Mesenteric fat pad (tissue), 1 donor: Measurements from ENCODE around the gene ADGRV1. TPM values are rescaled to one million over a fixed set of nuclear protein-coding genes. Genes with fewer than 3 reads are reported as not detected.
"Not testable (repeated sequence)": the region's sequence is repeated elsewhere in the genome, so short reads cannot be mapped to it uniquely, and the experiment has no call there.

Experiments used
- DNase-seq: peaks from one replicate; pipeline ENCODE4 v3.0.0-alpha.2; 2020; ENCODE audit warnings: low spot score
- total RNA-seq: library from RNA; stranded (reverse); fragmentation: NEBNext Ultra II Directional; extraction: Animal tissue kit (Norgen Biotek cat#: 25700); gene quantifications from one replicate; pipeline ENCODE4 v1.2.1, GENCODE V29; 2021
- donor health status: DM: yes; HTN: yes; CAD: no.

ADGRV1 gene
- total RNA-seq, 1 donor from 2014 or later: 0.16 TPM

GRCh38 chr5:90803381-90803780, 244.8 kb downstream of the ADGRV1 start:
- DNase-seq: no peak

- DNase-seq: no peak
Observed at GRCh38 chr5:90803876-90804275, 245.3 kb downstream of the ADGRV1 start.

- no peak for DNase-seq
Observed at GRCh38 chr5:90807496-90807895, 248.9 kb downstream of the ADGRV1 start.

- no peak for DNase-seq
Observed at GRCh38 chr5:90809311-90810056, 250.9 kb downstream of the ADGRV1 start.

- DNase-seq: no peak
Observed at GRCh38 chr5:90810211-90810610, 251.6 kb downstream of the ADGRV1 start.

- DNase-seq: no peak
Observed at GRCh38 chr5:90813392-90813791, 254.8 kb downstream of the ADGRV1 start.

GRCh38 chr5:90822062-90822461, 263.5 kb downstream of the ADGRV1 start:
- DNase-seq: not testable (repeated sequence)

GRCh38 chr5:90824436-90824835, 265.8 kb downstream of the ADGRV1 start:
- no peak for DNase-seq

GRCh38 chr5:90830058-90830457, 271.5 kb downstream of the ADGRV1 start:
- no peak for DNase-seq

- no peak for DNase-seq
Observed at GRCh38 chr5:90833753-90834152, 275.2 kb downstream of the ADGRV1 start.

- DNase-seq: no peak
Observed at GRCh38 chr5:90834711-90835110, 276.1 kb downstream of the ADGRV1 start.

GRCh38 chr5:90843443-90843842, 284.8 kb downstream of the ADGRV1 start:
- no peak for DNase-seq

GRCh38 chr5:90844931-90845330, 286.3 kb downstream of the ADGRV1 start:
- DNase-seq: no peak

- DNase-seq: no peak
Observed at GRCh38 chr5:90845723-90846554, 287.3 kb downstream of the ADGRV1 start.

GRCh38 chr5:90847606-90848005, 289.0 kb downstream of the ADGRV1 start:
- DNase-seq: not testable (repeated sequence)

GRCh38 chr5:90849939-90850338, 291.3 kb downstream of the ADGRV1 start:
- no peak for DNase-seq

GRCh38 chr5:90852531-90852930, 293.9 kb downstream of the ADGRV1 start:
- no peak for DNase-seq

GRCh38 chr5:90853750-90854149, 295.2 kb downstream of the ADGRV1 start:
- no peak for DNase-seq

GRCh38 chr5:90854169-90854568, 295.6 kb downstream of the ADGRV1 start:
- no peak for DNase-seq

- DNase-seq: no peak
Observed at GRCh38 chr5:90855296-90856010, 296.9 kb downstream of the ADGRV1 start.

- no peak for DNase-seq
Observed at GRCh38 chr5:90861843-90862586, 303.4 kb downstream of the ADGRV1 start.
